ENCODE data around the gene UNC5C. TPM values are rescaled to one million over a fixed set of nuclear protein-coding genes. Genes with fewer than 3 reads are reported as not detected.

The UNC5C gene
- polyA plus RNA-seq, 1 donor from 2014 or later, result not detected

DNA sequence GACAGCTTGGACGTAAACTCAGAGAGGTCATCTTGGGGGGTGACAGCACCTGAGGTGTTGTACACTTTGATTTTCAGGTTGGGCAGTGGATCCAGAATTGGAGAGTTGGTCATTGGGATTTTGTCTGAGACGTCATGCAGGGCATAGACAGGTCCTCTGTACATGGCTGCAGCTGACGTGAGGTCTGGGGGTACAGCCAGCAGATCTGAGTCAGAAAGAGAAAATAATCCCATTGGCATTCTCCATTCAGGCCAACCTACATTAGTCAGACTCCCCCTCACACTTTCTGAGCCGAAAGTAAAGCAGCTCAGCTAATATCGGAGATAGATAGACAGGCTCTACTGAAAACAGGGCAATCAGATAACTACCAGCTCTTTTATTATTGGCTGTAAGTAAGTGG, 329.7 kb downstream of the UNC5C start:
- Mint-ChIP-seq H3K27me3 (no peaks in the 10 kb centered on the region), H3K36me3 (no peaks in the 10 kb centered on the region), H3K9me3 (peaks cover 0 to 3% (median 2%) of the 10 kb centered on the region in 3 donors), H3K27ac (no peak overlapping the region), H3K4me1 (no peaks in the 10 kb centered on the region), H3K4me3 (no peak overlapping the region)

DNA sequence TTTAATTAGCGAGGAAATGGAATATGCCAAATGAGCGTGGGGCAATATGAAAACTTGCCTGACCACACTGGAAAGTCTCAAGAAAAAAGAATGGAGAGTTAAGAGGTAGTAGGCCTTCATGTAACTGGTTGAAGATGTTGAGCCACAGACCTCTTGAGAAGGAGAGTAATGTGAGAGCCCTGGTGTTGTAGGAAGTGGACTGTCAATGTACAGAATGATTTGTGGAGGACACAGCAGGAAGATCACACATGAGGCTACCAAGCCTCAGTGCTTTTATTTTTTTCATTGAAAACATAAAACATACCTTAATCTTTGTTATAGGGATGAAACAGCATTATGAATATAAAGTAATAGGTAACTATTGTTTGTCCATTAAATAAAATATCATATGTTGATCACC, 331.6 kb downstream of the UNC5C start:
- no peaks in the 10 kb centered on the region for H3K36me3 Mint-ChIP-seq
- no peaks in the 10 kb centered on the region for H3K27me3 Mint-ChIP-seq
- H3K9me3 Mint-ChIP-seq, result peaks cover 0 to 3% (median 2%) of the 10 kb centered on the region in 3 donors
- no peak overlapping the region for H3K27ac Mint-ChIP-seq
- H3K4me1 Mint-ChIP-seq, result no peaks in the 10 kb centered on the region
- no peak overlapping the region for H3K4me3 Mint-ChIP-seq

DNA sequence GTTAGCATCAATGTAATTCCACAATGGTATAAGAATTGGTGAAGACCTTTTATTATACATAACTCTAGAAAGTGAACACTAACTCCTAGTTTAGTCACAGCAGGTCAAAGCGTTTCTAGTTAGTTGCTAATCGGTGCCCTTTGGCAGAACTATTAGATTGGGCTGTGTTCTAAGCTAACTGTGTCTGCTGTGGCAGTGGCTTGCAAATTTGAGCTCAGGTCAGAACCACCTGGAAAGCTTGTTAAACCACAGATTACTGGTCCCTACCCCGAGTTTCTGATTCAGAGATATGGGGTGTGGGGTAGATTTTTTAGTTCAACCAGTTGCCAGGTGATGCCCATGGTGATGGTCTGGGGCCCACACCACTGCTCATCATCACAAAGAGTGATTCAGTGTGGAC, 332.1 kb downstream of the UNC5C start:
- no peaks in the 10 kb centered on the region for H3K27me3 Mint-ChIP-seq
- no peaks in the 10 kb centered on the region for H3K36me3 Mint-ChIP-seq
- no peaks in the 10 kb centered on the region for H3K4me1 Mint-ChIP-seq
- no peak overlapping the region for H3K27ac Mint-ChIP-seq
- peaks cover 0 to 3% (median 2%) of the 10 kb centered on the region in 3 donors for H3K9me3 Mint-ChIP-seq
- no peak overlapping the region for H3K4me3 Mint-ChIP-seq

- Mint-ChIP-seq H3K4me3 (no peak overlapping the region), H3K4me1 (no peaks in the 10 kb centered on the region), H3K9me3 (peaks cover 0 to 3% (median 2%) of the 10 kb centered on the region in 3 donors), H3K27ac (no peak overlapping the region), H3K36me3 (no peaks in the 10 kb centered on the region), H3K27me3 (no peaks in the 10 kb centered on the region)
Measured at GRCh38 chr4:95215991-95216605, 332.7 kb downstream of the UNC5C start.

GRCh38 chr4:95215043-95215442, 333.7 kb downstream of the UNC5C start:
- H3K4me1 Mint-ChIP-seq, result no peaks in the 10 kb centered on the region
- H3K9me3 Mint-ChIP-seq, result peaks cover 0 to 3% (median 2%) of the 10 kb centered on the region in 3 donors
- no peaks in the 10 kb centered on the region for H3K36me3 Mint-ChIP-seq
- H3K27ac Mint-ChIP-seq, result no peak overlapping the region
- H3K4me3 Mint-ChIP-seq, result no peak overlapping the region
- H3K27me3 Mint-ChIP-seq, result no peaks in the 10 kb centered on the region

DNA sequence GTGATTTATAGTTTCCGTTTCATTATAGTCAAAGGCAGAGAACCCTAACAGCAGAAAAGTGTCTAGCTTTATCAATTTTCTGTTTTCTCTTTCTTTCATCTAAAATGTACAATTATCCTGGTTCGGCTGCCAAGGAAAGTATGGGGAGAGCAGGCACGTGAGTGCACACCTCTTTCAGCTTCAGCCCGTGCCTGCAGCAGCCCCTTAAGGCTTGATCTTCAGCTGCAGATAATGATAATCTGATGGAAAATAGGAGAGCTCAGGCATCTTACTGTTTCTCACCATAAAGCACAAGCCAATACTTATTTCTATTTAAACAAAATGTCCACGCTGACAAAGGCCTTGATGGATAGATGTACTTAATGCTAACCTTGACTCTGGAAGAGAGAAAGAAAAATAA, 334.4 kb downstream of the UNC5C start:
- H3K27me3 Mint-ChIP-seq, result no peaks in the 10 kb centered on the region
- no peak overlapping the region for H3K27ac Mint-ChIP-seq
- no peaks in the 10 kb centered on the region for H3K36me3 Mint-ChIP-seq
- H3K4me3 Mint-ChIP-seq, result no peak overlapping the region
- H3K9me3 Mint-ChIP-seq, result no peaks in the 10 kb centered on the region
- H3K4me1 Mint-ChIP-seq, result no peaks in the 10 kb centered on the region

- Mint-ChIP-seq H3K27ac (no peak overlapping the region), H3K4me3 (no peak overlapping the region), H3K27me3 (no peaks in the 10 kb centered on the region), H3K9me3 (no peaks in the 10 kb centered on the region), H3K36me3 (no peaks in the 10 kb centered on the region), H3K4me1 (no peaks in the 10 kb centered on the region)
Measured at GRCh38 chr4:95213366-95213765, 335.4 kb downstream of the UNC5C start.

DNA sequence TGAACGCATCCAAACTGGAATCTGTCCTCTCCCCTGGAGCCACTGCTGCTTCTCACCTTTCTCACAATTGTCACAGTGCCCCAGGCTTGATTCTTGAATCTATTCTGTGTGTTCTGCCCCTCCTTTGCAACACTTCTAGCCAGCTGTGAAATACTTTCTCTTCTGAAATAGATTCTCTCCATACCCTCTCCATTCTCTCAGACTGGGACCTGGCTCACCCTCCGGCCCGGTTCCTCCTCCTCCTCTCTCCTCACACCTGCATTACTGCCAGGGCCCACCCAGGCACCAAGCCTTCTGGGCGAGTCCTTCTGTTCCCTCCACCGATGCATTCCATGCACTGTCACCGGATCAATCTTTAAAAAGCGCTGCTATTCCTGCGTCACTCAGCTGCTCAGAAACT, 336.1 kb downstream of the UNC5C start:
- no peaks in the 10 kb centered on the region for H3K27me3 Mint-ChIP-seq
- H3K36me3 Mint-ChIP-seq, result no peaks in the 10 kb centered on the region
- no peaks in the 10 kb centered on the region for H3K4me1 Mint-ChIP-seq
- H3K27ac Mint-ChIP-seq, result no peak overlapping the region
- no peak overlapping the region for H3K4me3 Mint-ChIP-seq
- H3K9me3 Mint-ChIP-seq, result no peaks in the 10 kb centered on the region

- Mint-ChIP-seq H3K27ac (peak overlapping the region in 1 of 3 donors; percentile 68), H3K27me3 (no peaks in the 10 kb centered on the region), H3K36me3 (no peaks in the 10 kb centered on the region), H3K9me3 (no peaks in the 10 kb centered on the region), H3K4me3 (no peak overlapping the region), H3K4me1 (no peaks in the 10 kb centered on the region)
Measured at GRCh38 chr4:95209927-95210326, 338.8 kb downstream of the UNC5C start.

DNA sequence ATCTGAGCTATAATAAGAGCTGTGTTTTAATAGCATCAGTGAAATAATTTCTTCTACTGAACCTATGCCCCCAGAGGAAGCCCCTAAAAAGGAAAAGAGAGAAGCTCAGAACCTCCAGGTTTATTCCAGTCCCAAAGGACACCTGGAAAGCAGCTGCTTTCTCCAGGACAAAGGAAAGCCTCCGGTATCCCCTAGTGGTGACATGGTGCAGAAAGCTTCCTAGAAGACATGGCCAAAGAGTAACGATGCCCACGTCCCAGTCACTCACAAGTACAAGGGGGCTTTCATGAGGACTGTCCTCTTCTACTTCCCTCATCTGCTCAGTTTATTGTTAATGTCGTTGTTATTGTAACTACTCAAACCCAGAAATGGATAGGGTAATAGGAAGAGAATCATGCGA, 343.9 kb downstream of the UNC5C start:
- no peak overlapping the region for H3K4me3 Mint-ChIP-seq
- no peaks in the 10 kb centered on the region for H3K36me3 Mint-ChIP-seq
- H3K4me1 Mint-ChIP-seq, result no peaks in the 10 kb centered on the region
- H3K27ac Mint-ChIP-seq, result no peak overlapping the region
- H3K9me3 Mint-ChIP-seq, result no peaks in the 10 kb centered on the region
- H3K27me3 Mint-ChIP-seq, result no peaks in the 10 kb centered on the region

DNA sequence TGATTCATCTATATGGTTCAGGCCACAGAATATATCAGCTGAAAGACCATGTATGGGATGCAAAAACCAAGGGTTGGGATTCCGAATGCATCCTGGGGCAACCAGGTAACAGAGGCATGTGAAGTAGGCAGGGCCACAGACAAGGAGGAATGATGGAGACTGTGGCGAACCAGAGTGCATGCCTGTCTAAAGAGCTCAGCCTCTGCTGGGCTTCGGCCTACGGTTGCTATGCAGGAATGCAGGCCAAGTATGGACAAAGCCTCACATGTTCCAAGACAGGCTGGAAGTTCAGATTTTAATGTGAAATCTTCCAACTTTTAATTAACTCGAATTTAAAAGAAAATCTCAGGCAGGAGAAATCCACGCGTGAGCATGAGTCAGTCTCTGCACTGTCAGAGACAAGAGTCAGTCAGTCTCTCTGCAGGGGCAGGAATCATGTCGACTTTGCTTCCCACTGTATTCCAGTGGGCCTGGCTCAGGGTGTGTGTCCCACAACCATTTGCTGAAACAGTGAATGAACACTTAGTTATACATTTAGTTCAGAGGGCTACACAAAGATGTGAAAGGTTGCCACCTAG, 344.4 kb downstream of the UNC5C start:
- Mint-ChIP-seq H3K9me3 (no peaks in the 10 kb centered on the region), H3K4me3 (no peak overlapping the region), H3K36me3 (no peaks in the 10 kb centered on the region), H3K4me1 (no peaks in the 10 kb centered on the region), H3K27me3 (no peaks in the 10 kb centered on the region), H3K27ac (no peak overlapping the region)

DNA sequence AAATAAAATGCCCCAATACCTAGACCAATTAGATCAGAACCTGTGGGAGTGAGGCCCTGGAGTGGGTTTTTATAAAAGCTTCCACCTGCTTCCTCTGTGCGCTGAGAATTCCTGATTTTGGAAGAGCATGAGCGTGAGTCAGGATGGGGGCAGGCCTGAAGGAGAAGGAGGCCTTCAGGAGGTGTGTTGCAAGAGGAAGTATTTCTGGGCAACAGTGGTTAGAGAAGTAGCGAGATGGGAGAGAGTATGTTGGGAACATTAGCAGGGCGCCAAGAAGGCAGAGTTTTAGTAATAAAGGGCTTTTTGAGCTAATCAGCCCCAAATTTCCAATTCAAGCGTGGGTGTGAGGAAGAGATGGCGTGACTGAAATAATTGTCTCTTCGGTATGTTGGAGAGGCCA, 349.8 kb downstream of the UNC5C start:
- peaks cover 0 to 1% (median 0%) of the 10 kb centered on the region in 3 donors for H3K9me3 Mint-ChIP-seq
- H3K4me1 Mint-ChIP-seq, result peaks cover 0 to 1% (median 0%) of the 10 kb centered on the region in 3 donors
- no peak overlapping the region for H3K4me3 Mint-ChIP-seq
- H3K27ac Mint-ChIP-seq, result no peak overlapping the region
- H3K36me3 Mint-ChIP-seq, result no peaks in the 10 kb centered on the region
- no peaks in the 10 kb centered on the region for H3K27me3 Mint-ChIP-seq

GRCh38 chr4:95197353-95197752, 351.4 kb downstream of the UNC5C start:
- no peak overlapping the region for H3K4me3 Mint-ChIP-seq
- H3K27ac Mint-ChIP-seq, result no peak overlapping the region
- H3K36me3 Mint-ChIP-seq, result no peaks in the 10 kb centered on the region
- H3K27me3 Mint-ChIP-seq, result no peaks in the 10 kb centered on the region
- peaks cover 0 to 1% (median 0%) of the 10 kb centered on the region in 3 donors for H3K4me1 Mint-ChIP-seq
- peaks cover 1 to 3% (median 3%) of the 10 kb centered on the region in 3 donors for H3K9me3 Mint-ChIP-seq

DNA sequence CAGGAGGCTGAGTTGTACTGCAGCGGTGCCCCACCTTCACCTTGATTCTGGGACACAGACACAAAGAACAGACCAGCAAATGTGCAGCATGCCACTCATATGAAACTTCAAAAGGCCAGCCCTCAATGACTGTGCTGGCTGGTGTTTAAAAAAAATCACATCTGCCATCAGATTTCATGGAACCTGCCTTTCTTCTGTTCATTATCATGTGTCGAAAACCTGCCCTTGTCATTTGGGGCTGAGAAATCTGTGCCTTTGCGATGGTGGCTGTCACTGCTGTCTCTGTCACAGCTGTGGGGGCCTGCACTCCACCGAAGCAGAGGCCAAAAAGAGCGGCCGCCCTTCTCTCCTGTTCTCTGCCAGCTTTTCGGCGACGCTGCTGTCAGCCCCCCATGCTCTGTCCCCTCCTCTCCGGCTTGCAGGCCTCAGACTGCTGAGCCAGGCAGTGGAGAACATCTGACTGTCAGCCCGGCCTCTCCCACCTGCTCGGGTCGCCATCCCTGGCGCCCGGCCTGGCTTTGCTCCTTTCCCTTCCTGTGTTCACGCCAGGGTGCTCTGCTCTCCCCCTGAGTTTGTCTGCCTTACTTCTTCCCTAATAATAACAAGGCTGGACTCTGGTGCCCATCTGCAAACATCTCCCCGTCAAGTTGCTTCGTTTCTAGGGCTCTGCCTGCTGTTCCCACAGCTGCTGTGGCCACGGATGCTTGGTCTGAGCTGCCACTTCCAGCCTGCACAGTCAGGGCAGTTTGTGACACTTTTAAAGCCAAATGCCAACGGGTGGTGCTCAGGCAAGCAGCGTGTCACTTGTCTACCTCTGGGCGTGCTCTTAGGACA, 355.2 kb downstream of the UNC5C start:
- H3K27me3 Mint-ChIP-seq, result no peaks in the 10 kb centered on the region
- no peak overlapping the region for H3K27ac Mint-ChIP-seq
- peaks cover 0 to 1% (median 0%) of the 10 kb centered on the region in 3 donors for H3K4me1 Mint-ChIP-seq
- no peak overlapping the region for H3K4me3 Mint-ChIP-seq
- H3K9me3 Mint-ChIP-seq, result peaks cover 1 to 3% (median 3%) of the 10 kb centered on the region in 3 donors
- H3K36me3 Mint-ChIP-seq, result no peaks in the 10 kb centered on the region

- no peak overlapping the region for H3K4me3 Mint-ChIP-seq
- H3K9me3 Mint-ChIP-seq, result peaks cover 0 to 7% (median 3%) of the 10 kb centered on the region in 3 donors
- H3K4me1 Mint-ChIP-seq, result no peaks in the 10 kb centered on the region
- H3K36me3 Mint-ChIP-seq, result no peaks in the 10 kb centered on the region
- H3K27me3 Mint-ChIP-seq, result no peaks in the 10 kb centered on the region
- no peak overlapping the region for H3K27ac Mint-ChIP-seq
Measured at GRCh38 chr4:95191537-95191936, 357.2 kb downstream of the UNC5C start.
